HG02840 (cell line): ENCODE results near the gene SLC2A1.

ENCODE experiments used
- ATAC-seq: cut with Tn5 transposase; IDR thresholded peaks from one replicate; pipeline ENCODE4 v1.9.1; 2021; ENCODE audit warnings: mild to moderate bottlenecking, moderate library complexity, moderate number of reproducible peaks; ENCODE audit not compliant: unreplicated experiment, low FRiP score

Gene SLC2A1

DNA sequence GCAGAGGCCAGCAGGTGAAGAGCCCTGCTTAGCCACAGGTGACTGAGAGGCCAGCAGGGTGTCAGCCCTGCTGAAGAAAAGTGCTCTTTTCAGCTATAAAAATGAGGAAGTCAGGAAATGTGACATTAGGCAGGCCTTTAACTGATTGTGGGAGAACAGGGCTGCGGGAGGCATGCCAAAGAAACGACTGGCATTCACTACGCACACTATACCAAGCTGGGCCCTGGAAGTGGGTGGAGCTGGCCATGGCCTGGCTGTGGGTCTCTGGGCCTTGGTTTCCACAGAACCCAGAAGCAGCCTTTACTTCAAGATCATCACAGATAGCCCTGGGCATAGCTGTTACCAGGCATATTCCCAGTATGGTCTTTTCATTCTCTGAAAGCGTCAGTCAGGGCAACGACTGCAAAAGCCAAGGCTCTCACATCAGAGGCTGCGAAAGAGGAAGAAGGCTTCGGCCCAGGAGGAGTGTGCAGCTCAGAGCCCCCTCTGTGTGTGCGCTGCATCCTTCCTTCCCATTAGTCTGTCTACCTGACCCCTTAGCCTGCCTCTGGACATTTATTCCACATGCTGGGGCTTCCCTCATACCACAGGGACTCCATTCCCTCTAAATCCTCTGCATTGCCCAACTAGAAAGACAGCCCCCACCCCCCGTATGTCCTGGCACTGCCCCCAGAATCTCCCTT, 14.3 kb downstream of the SLC2A1 start:
- ATAC-seq, result no peak

DNA sequence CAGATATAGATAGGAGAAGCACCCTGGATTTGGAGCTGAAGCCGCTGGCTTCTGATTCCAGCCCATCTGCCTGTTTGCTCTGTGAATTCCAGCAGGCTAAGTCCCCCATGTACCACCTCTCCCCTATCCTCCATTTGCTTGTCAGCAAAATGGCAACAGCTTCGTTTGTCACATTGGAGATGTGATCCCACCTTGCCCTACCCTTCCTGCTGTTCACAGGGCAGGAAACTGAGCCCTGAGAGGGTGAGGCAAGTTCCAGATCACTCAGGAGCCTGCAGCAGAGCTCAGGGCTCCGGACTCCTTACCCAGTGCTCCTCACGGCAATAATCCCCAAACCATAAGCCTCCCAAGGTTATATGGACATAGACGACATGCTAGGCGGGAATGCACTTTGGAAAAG, 14.9 kb downstream of the SLC2A1 start:
- ATAC-seq, result no peak

- no peak for ATAC-seq
Measured at GRCh38 chr1:42943166-42943565, 15.5 kb downstream of the SLC2A1 start.

DNA sequence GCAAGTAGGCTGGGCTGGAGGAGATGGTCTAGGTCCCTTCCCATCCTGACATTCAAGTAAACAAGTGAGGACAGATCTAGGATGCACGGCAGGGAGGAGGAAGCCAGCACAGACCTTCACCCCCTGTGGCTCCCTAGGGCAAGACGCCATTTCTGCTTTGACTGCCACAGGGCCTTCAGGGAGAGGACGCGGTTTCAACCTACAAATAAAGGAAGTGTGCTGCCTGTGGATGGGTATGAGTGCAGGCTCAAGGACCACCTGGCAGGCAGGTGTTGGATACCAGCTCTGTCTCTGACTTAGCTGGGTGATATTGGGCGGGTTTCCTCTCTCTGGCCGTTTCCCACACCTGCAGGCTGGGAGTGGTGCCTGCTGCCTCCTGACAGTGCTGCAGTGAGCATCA, 16.2 kb downstream of the SLC2A1 start:
- ATAC-seq, result no peak

DNA sequence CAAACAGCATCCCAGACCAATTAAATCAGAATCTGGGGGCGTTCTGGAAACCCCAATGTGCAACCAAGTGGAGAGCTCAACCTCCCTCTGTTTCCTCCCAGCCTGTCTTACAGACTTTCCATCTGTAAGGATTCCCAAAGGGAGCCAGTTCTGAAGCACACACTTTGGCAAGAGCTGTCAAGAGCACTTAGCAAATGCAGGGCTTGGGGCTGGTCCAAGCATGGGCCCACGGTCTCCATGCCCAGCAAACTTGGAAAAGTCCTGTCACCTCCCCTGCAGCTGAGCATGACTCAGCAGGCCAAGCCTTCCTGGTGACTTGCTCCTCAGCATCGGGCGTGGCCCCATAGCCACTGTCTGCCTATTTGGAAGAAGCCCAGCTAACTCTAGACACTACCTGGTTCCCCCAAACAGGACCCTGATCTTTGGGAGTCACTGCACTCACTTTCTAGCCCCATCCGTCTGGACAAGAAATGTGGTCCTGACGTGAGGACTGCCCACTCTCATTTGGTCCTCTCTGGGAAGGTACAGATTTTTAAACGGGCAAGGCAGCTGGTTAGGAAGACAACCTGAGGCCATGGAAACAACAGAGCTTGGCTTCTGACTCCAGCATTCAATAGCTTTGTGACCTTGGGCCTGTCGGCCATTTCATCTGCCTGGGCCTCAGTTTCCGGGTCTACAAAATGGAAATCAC, 16.9 kb downstream of the SLC2A1 start:
- ATAC-seq, result no peak

DNA sequence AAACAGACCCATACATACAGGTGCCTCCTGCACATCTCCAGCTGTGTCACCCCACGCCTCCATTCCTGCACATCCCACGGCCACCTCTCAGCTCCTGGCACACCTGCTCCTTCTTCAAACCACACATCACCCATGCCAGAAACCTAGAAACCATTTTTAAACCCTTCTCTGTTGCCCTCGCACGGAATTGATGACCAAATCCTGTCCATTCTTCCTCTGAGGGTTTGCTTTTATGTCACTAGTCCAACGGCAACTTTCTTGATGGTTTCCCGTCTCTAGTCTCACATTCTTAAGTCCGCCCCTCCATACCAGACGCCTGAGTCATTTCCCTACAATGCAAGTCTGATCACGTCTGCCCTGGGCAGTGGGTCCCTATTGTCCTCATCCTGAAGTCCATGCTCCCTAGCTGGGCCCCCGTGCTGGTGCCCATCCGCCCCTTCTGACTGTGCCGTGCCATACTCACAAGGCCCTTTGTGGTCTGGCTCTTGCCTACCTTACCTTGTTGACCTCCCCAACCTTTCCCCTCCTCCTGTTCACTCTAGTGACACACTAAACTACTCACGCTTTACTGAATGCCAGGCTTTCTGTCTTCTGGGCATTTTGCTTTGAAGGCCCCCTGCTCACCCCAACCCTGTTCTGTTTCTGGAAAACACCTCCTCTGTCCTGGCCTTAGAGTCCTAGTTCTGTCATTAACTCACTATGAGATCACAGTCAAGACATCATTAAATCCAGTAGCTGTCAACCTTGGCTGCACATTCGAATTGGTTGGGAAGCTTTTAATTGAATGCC, 17.6 kb downstream of the SLC2A1 start:
- ATAC-seq, result no peak

- ATAC-seq, result no peak
Measured at GRCh38 chr1:42938645-42939615, 19.7 kb downstream of the SLC2A1 start.

DNA sequence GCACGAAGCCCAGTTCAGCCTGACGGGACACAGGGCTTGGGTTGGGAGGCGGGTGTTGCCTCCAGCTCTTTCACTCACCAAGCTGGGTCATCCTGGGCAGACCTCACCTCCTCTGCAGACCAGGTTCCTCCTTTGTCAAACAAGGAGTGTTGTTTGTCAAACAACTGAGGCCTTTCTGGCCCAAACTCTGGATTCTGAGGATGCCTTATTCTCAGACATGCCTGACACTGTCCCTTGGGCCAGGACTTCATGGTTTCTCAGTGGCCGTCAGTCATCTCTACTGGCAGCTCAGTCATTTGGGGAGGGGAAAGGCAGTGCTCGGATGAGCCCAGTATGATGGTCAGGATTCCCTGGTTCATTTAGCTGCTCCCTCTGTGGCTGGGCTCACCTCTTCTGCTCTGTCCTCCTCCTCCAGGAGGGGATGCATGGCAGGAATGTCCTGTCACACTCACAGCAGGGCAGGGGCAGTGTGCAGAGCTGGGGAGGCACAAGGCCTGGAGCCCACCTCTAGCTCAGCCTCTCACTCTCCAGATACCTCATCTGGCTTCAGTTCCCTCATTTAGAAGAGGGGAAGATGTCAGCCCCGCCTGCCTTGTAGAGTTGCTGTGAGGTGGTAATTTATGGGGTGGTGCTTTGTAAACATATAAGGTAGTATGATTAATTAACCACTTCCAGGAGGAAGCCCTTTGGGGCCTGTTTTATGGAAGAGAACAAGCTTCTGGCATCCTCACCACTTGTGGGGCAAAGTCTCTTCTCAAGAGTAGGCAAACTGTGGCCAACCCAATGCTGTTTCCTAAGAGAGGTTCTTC, 20.6 kb downstream of the SLC2A1 start:
- no peak for ATAC-seq

DNA sequence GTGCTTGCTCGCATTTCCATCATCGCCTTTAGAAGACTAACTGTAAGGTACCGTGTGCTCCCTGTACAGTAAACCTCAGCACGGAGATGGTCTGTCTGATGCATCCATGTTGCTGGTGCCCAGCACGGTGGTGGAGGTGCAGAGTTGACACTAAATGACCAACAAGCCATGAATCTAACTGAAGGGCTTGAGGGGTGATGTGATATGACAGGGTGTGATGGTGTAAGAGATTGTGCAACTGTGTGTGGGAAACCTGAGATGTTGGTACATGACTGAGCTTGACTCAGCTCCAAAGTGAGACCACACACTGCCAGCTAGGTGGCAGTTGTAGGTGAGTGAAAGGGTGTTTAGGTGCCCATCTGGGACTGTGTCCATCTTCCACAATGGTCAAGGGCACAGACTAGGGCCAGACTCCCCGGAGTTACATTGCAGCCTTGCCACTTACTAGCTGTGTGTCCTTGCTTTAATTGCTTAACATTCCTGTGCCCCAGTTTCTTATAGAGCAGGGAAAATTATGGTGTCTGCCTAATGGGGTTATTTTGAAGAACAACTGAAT, 21.4 kb downstream of the SLC2A1 start:
- ATAC-seq, result no peak

DNA sequence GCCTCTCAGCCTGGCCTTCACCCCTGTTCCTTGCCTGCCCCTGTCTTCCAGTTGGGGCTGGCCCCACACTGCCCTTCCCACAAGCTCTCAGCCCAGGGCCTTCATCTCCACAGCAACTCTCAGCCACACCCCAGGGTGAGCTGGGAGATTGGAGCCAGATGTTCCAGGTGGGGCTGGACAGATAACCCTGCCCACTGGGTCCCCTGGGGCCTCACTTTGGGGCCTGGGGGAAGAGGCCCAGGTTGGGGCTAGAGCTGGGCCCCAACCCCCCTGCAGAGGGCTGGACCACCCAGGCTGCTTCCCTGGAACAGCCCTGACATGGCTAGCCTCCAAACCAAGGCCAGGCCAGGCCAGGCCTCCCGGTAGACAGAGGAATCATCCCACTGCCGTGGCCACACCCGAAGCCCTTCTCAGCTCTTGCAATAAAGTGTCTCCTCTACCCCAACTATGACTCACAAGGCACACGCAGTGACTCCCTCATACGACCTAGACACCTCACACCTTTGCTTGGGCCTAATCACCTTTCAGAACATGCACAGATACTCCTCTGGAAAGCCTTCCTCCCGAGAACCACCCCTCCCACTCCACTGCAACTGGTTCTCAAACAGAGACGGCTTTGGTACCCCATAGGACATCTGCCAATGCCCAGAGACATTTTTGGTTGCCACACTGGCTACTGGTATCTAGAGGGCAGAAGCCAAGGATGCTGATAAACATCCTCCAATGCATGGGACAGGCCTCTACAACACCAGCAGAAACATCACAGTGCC, 22.2 kb downstream of the SLC2A1 start:
- no peak for ATAC-seq

GRCh38 chr1:42935971-42936308, 22.7 kb downstream of the SLC2A1 start:
- no peak for ATAC-seq

- no peak for ATAC-seq
Measured at GRCh38 chr1:42935313-42935895, 23.3 kb downstream of the SLC2A1 start.

DNA sequence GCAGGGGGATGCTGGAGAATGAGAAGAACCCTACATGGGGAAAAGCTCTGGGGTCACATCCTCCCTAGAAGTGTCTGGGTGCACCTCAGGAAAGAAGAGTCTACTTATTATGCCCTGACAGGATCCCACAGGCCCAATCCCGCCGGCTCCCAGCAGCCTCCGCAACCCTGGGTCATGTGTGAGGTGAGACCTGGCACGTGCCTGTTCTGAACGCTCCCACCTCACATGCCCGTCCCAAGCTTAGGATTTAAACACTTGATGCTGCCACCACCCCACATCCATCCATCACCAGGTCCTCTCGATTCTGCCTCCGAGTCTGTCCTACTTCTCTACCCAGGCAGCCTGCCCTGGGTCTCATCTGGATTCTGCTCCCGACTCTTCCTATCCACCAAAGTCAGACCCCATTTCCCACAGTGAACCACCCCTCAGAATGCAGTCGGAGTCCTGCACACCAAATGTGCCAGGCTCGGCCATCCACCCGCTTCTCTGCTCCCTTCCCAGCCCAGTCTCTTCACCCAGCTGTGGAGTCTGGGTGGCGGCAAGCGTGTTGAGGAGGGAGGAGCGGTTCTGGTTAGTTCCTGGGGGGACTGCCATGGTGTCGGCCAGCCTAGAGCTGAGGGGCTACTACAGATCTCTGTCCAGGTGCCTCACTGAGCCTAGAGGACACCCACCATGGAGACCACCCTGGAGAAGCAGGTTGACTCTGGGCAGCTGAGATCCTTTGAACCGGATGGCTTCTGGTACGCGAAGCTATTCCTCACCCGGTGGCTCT, 23.9 kb downstream of the SLC2A1 start:
- no peak for ATAC-seq

DNA sequence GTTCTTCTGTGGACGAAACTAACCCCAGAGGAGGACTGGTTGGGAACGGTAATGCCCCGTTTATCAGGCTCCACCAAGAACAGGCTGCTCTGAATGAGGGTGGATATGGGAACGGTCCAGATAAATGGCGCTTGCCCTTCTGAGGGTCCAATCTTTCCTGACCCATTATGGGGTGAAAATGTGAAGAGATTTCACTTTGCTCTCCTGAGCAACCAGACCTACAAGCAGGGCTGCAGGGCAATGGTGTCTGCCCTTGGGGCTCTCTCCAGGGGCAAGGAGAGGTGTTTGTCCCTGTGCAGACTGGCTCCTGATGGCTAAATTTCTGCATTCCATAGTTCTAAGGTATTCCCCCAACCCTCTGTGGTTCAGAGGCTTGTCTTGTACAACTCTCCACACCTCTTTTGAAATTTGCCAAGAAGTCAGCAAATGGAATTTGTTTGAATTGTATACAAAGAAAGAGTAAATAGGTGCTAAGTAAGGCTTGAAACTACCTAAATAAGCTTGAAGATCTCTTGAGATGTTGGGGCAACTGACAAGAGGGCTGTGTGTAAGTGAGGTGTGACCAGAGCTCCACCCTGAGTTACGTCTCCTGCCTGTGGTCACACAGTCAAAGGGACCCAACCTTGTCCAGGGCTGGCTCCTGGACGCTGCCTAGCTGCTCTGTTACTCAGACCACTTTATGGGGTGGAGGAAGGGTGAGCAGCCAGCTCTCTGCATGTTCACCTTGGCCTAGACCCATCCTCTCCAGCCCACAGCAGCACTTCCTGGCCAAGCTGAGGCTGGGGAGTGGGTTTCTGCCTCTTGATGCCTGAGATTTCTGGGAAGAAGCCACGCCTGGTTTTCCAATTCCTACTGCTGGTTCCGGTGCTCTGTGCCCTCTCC, 24.8 kb downstream of the SLC2A1 start:
- no peak for ATAC-seq

GRCh38 chr1:42933060-42933586, 25.5 kb downstream of the SLC2A1 start:
- ATAC-seq, result no peak

- no peak for ATAC-seq
Measured at GRCh38 chr1:42932442-42932941, 26.2 kb downstream of the SLC2A1 start.
